Fibroblast of skin of abdomen (primary cell): ENCODE results near the gene OXTR.
"Not testable (repeated sequence)": the region's sequence is repeated elsewhere in the genome, so short reads cannot be mapped to it uniquely, and the experiment has no call there.

Source experiments
- DNase-seq: peaks from one replicate; pipeline ENCODE4 v3.0.0-alpha.2; 2013

The OXTR gene

DNA sequence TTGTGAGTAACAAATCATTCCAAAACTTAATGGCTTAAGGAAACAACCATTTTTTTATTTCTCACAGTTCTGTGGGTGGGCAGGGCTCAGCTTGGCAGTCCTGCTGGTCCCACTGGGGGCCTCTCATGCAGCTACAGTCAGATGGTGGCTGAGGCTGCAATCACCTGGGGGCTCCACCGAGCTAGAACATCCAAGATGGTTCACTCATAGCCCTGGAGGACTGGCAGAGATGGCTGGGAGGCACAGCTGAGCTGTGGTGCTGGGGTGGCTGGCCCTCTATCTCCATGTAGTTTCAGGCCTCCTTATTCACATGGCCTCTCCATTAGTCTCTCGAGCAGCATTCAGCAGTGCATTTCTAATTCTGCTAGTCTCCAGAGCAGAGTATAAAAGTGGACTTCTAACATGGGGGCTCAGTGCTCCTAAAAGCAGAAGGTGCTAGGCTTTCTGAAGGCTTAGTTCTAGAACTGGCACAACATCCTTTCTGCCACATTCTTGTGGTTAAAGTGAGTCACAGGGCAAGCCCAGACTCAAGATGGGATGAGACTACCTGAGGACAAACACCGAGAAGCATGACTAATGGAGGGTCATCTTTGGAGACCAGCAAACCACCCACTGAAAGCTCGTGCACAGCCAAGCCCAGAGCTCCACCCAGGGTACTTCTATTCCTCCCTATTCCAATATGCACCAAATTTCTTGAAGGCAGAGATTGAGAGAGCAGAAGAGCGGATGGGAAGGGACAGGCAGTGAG, 29.5 kb downstream of the OXTR start:
- peak; percentile 69 for DNase-seq

GRCh38 chr3:8738639-8739038, 30.8 kb downstream of the OXTR start:
- no peak for DNase-seq

GRCh38 chr3:8737823-8738222, 31.6 kb downstream of the OXTR start:
- DNase-seq, result no peak

DNA sequence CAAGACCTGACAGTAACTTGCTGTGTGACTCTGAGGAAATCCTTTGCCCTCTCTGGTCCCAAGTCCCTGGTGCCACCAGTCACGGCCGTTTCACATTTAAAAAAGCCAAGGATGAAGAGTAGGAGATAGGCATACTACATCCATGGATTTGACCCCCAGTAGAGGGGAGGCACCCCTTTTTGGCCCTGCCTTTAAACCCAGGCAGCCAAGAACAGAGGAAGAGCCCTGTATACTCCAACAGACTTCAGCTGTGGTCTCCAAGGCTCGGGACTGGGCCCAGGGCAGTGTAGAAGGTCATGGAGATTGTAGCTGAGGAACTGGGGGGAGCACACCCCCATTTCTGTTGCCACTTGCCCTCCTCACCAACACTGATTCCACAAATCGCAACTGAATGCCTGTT, 32.1 kb downstream of the OXTR start:
- no peak for DNase-seq

DNA sequence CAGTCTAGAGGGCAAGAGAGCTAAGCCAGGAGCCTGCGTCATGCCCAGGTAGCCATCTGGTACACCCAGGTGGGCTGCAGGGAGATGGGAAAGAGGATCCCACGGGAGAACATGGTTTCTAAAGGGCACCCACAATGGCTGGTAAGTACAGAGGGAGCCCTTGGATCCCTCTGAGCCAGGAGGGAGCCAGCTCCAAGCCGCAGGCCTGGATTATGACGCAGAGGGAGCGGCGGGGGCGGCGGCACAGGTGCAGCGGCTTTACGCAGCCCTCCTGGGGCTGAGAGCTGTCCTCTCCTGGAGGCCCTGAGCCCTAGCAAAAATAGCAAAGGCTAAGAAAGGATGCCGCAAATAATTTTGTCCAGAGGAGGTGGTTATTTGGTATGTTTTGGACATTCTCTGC, 33.0 kb downstream of the OXTR start:
- no peak for DNase-seq

GRCh38 chr3:8734908-8735307, 34.5 kb downstream of the OXTR start:
- no peak for DNase-seq

DNA sequence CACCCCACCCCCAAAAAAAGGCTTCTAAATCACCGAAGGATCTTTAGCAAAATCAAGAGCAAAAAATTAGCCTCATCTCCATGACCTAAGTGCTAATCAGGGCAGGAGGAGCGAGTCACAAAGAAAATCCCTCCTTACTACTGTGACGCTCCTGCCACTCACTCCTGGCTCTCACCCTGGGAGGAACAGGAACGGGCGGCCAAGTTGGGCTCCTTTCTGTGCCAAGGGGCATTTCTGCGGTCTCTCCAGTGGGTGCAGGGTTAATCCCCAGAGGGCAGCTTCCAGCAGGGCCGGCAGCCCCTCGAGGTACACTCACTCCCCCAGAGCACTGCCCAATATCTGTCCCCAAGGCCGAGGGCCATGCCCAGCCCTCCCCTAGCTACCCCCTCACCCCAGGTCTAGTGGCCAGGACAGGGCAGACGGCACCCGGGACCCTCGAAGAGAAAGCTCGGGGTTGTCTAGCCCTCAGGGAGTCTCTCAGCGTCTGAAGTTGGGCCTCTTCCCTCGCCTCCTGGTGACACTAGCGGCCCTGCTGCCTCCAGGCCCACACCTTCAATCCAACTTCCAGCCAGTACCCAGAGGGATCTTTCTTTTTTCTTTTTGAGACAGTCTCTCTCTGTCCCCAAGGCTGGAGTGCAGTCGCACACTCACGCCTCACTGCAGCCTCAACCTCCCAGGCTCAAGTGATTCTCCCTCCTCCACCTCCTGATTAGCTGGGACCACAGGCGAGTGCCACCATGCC, 35.1 kb downstream of the OXTR start:
- DNase-seq, result no peak

- DNase-seq, result no peak
Measured at GRCh38 chr3:8733332-8734094, 35.9 kb downstream of the OXTR start, which contains the start of gene CAV3. Gene CAV3 (plus strand): TSS chr3:8733802. CDS start chr3:8733877, 75 bp downstream.

DNA sequence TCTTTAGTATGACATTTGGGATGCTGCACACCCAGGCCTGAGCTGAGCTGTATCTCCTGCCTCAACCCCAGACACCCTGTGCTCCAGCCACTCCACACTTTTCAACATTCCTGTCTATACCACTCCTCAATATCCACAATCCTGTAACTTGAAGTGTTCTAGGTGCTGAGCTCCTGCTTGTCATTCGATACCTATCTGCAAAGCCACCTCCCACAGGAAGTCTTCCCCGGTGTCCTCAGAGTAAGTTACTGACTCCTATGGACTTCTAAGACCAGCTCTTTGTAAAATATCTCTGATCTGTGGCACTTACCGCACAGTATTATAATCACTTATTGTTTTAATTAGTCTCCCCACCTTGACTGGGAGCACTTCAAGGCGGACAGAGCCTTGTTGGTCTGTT, 37.0 kb downstream of the OXTR start:
- no peak for DNase-seq

GRCh38 chr3:8730656-8731055, 38.8 kb downstream of the OXTR start:
- DNase-seq, result no peak

DNA sequence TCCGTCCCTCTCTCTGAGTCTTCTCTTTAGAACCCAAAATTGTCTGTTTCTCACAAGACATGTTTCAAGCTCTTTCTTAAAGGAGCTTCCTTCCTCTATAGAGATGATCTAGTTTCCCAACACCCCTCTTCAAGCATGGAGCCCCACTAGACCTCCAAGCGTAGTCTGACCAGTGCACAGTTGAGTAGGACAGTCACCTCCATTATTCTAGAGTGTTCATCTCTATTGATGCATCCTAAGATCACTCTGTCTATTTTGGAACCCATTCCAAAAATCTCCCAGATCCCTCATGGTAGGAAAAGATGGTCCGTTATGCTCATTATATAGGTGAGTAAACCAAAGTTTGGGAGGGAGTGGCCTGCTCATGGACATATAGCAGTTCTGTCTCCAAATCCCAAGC, 39.9 kb downstream of the OXTR start:
- DNase-seq, result no peak

GRCh38 chr3:8727605-8728512, 41.6 kb downstream of the OXTR start:
- DNase-seq, result no peak

DNA sequence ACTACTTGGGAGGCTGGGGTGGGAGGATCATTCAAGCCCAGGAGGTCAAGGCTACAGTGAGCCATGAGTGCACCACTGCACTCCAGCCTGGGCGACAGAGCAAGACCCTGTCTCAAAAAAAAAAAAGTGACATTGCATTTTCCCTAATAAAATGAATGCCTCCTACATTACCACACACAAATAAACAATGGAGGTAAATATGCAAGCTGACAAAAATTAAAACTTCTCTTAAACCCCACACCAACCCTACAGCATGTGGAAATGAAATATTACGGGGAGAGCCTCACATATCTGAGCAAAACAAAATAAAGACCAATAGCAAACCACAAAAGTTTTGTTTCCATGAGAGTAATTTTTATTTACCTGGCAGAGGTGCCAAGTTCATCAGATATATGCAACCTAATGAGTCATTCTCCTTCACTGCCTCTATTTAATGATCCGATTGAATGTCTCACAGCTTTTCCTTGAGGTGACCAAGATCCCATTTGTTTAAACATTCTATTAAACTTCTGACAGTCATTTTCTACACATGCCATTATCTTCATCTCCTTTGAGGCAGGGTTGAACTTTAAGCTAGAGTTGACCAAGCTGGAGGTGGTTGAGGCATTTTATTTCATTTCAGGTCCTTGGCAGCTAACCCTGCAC, 45.2 kb downstream of the OXTR start:
- DNase-seq, result no peak

- DNase-seq, result no peak
Measured at GRCh38 chr3:8723612-8724011, 45.8 kb downstream of the OXTR start.

DNA sequence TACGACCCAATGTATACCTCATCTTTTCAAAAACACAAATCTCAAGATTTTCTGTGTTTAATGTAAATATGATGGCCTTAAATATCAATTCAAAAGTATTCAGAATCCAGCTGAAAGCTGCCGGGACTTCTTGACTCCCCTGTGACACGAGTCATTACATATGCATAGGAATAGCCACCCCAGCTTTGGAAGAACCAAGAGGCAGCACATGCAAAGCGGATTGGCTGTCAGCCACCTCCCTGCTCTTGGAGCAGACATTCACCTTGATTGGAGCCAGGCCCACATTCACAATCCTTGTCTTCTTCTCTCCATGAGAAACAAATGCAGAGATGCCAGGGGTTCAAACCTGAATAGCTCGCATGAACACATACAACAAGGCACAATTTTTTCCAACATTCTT, 46.6 kb downstream of the OXTR start:
- no peak for DNase-seq

- DNase-seq, result not testable (repeated sequence)
Measured at GRCh38 chr3:8715757-8716156, 53.7 kb downstream of the OXTR start.

DNA sequence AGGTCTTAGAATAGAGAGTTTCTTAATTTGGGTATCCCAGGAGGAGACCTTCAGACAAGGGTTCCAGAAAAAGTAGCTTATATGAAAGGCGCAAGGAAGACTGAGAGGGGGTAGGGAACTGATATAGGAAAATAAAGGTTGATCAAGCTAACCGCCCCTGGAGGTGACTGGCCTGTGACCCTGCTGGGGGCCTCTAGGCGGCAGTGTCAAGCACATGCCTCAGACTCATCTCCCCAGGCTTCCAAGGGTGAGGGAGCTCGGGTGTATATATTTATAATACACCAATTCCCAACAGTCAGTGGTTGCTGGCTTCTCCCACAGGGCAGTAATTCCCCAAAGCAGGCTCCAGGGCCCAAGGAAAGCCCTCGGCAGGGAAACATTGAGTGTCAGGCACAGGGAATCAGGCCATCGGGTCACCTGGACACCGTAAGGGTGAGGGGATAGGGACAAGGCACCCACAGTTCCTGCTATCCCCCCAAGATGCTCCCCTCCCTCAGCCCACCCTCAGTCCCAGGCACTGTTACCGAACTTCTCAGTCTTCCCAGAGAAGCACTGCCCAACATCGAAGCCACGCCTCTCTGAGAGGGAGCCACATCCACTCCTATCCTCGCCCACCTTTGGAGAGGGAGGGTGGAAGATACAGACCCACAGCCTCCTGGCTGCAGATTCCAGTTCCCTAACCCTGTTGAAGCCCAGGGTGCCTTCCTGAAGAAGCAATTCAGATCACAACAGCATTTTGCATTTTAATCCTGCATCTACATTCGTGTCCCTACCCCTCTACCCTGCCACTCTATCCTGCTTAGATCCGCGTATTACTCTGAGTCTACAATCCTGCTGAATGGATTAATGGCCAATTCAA, 55.3 kb downstream of the OXTR start:
- DNase-seq, result no peak

DNA sequence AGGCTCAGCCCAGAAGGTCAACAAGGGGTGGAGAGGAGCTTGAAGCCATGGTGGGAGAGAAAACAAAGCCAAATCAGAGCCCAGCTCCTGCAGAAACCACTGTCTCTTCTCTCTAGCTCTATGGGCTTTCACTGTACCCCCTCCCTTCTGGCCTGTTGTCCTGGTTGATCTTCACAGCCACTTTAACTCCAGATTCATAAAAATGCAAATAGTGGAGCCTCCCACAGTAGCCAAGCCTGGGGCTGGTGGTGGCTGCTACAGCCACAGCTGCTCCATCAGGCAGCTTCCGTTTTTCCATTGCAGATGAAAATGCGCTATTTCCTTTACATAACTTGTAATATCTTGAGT, 56.5 kb downstream of the OXTR start:
- no peak for DNase-seq

GRCh38 chr3:8712045-8712907, 57.1 kb downstream of the OXTR start:
- DNase-seq, result peak; percentile 30
